Keratinocyte (primary cell): Measurements from ENCODE around the gene SLC25A34. TPM values are rescaled to one million over a fixed set of nuclear protein-coding genes. Genes with fewer than 3 reads are reported as not detected.

Experiments used
- DNase-seq: peaks from one replicate; pipeline ENCODE4 v3.0.0-alpha.2; 2011; ENCODE audit warnings: low read depth, missing footprints, low spot score
- FAIRE-seq: peaks from 2 replicates; lab custom pipeline; 2011; peaks lifted over from hg19 to GRCh38; lab: Jason Lieb, UNC
- H2AFZ ChIP-seq: 2 replicates; pipeline ENCODE4 v1.6.0; 2012; ENCODE audit warnings: low read length, control low read depth, inconsistent platforms; ENCODE audit not compliant: control insufficient read depth
- H3K27ac ChIP-seq: 2 replicates; pipeline ENCODE4 v1.5.1; 2011; ENCODE audit warnings: low read length; ENCODE audit not compliant: control insufficient read depth, insufficient read depth
- H3K27me3 ChIP-seq: 3 replicates; pipeline ENCODE4 v1.6.0; 2011; ENCODE audit warnings: low read length; ENCODE audit not compliant: control insufficient read depth, insufficient read depth; ENCODE audit errors: extremely low read depth
- H3K36me3 ChIP-seq, 2 experiments: 2 replicates in 1 of 2; 3 replicates in 1 of 2; pipeline ENCODE4 v1.5.1; 2011; ENCODE audit warnings: low read length in 2 of 2, mild to moderate bottlenecking in 1 of 2; ENCODE audit not compliant: control insufficient read depth in 2 of 2, insufficient read depth in 2 of 2; ENCODE audit errors: extremely low read depth in 1 of 2
- H3K4me1 ChIP-seq: 3 replicates; pipeline ENCODE4 v1.5.1; 2011; ENCODE audit warnings: low read length; ENCODE audit not compliant: control insufficient read depth, insufficient read depth; ENCODE audit errors: extremely low read depth
- H3K4me2 ChIP-seq: 3 replicates; pipeline ENCODE4 v1.6.0; 2011; ENCODE audit warnings: low read depth, low read length; ENCODE audit not compliant: control insufficient read depth, insufficient read depth; ENCODE audit errors: extremely low read depth
- H3K4me3 ChIP-seq, 3 experiments: fragments of 200-600 bp in 1 of 3; sonication (generic) in 1 of 3; 2 replicates in 2 of 3; 3 replicates in 1 of 3; pipeline ENCODE4 v1.5.1; 2011 to 2016; ENCODE audit warnings: low read length in 3 of 3, mild to moderate bottlenecking in 3 of 3, control low read depth in 2 of 3, inconsistent platforms in 1 of 3, low read depth in 1 of 3, mixed read lengths in 1 of 3, mixed run types in 1 of 3, moderate library complexity in 1 of 3; ENCODE audit not compliant: control insufficient read depth in 2 of 3, insufficient read depth in 2 of 3; ENCODE audit errors: extremely low read depth in 1 of 3
- H3K79me2 ChIP-seq: 2 replicates; pipeline ENCODE4 v1.6.0; 2012; ENCODE audit warnings: low read length; ENCODE audit not compliant: control insufficient read depth, insufficient read depth
- H3K9ac ChIP-seq: 3 replicates; pipeline ENCODE4 v1.6.0; 2011; ENCODE audit warnings: low read length; ENCODE audit not compliant: control insufficient read depth, insufficient read depth; ENCODE audit errors: extremely low read depth
- H3K9me1 ChIP-seq: 3 replicates; pipeline ENCODE4 v1.6.0; 2011; ENCODE audit warnings: low read length; ENCODE audit not compliant: control insufficient read depth, insufficient read depth; ENCODE audit errors: extremely low read depth
- H3K9me3 ChIP-seq: 2 replicates; pipeline ENCODE4 v1.5.1; 2012; ENCODE audit warnings: low read depth, low read length; ENCODE audit not compliant: control insufficient read depth
- H4K20me1 ChIP-seq: 3 replicates; pipeline ENCODE4 v1.6.0; 2011; ENCODE audit warnings: low read length; ENCODE audit not compliant: control insufficient read depth, insufficient read depth; ENCODE audit errors: extremely low read depth
- EZH2 ChIP-seq: IDR thresholded peaks from one replicate; pipeline ENCODE4 v1.6.1; 2012; ENCODE audit warnings: inconsistent platforms, mild to moderate bottlenecking, low read length, moderate library complexity
- dilution Hi-C: fragments of 300-500 bp; cut with MboI; formaldehyde crosslinking; loops from one replicate; pipeline ENCODE4 v1.7.0; 2020; ENCODE audit warnings: low sequenced_read_pairs; ENCODE audit not compliant: extremely low pct_ligation_motif_present
- polyA plus RNA-seq, 5 experiments: library from polyadenylated mRNA; depleted of rRNA in 3 of 5; stranded (reverse) in 3 of 5; stranded (forward) in 1 of 5; unstranded in 1 of 5; fragments of >200 nt; gene quantifications; 1 replicate in 1 of 5; 2 replicates in 3 of 5; 3 replicates in 1 of 5; pipeline versions ENCODE4 v1.2.1 to v1.2.3, GENCODE V29; 2011 to 2012; ENCODE audit warnings: missing spikeins in 2 of 5, low read depth in 1 of 5, low replicate concordance in 1 of 5
- TF ChIP-seq, protein P1 (sequence below), 3 experiments: IDR thresholded peaks in 1 of 3; conservative IDR thresholded peaks in 1 of 3; optimal IDR thresholded peaks in 1 of 3; 2 replicates in 2 of 3; 3 replicates in 1 of 3; pipeline versions ENCODE3 to v1.5.1; 2011; ENCODE audit warnings: low read length in 3 of 3, mild to moderate bottlenecking in 3 of 3, moderate library complexity in 2 of 3, control low read depth in 1 of 3, inconsistent platforms in 1 of 3; ENCODE audit not compliant: insufficient read depth in 2 of 3; ENCODE audit errors: extremely low read depth in 1 of 3

Gene SLC25A34
- polyA plus RNA-seq, 1 donor (not counting 4 experiments of a cell fraction or from before 2014, with no cell fraction given): 0.46 TPM

- FAIRE-seq (no peak), DNase-seq (no peak)
- no peak overlapping the region for H3K27ac ChIP-seq
- H4K20me1 ChIP-seq: peaks cover 6% of the 10 kb centered on the region
- peaks cover 6% of the 10 kb centered on the region for H3K4me1 ChIP-seq
- peaks cover 3 to 10% of the 10 kb centered on the region in 2 experiments for H3K36me3 ChIP-seq
- H3K79me2 ChIP-seq: peaks cover 90% of the 10 kb centered on the region
- no peaks in the 10 kb centered on the region for H3K27me3 ChIP-seq
- H3K9me3 ChIP-seq: no peaks in the 10 kb centered on the region
- TF ChIP-seq, protein P1, sequence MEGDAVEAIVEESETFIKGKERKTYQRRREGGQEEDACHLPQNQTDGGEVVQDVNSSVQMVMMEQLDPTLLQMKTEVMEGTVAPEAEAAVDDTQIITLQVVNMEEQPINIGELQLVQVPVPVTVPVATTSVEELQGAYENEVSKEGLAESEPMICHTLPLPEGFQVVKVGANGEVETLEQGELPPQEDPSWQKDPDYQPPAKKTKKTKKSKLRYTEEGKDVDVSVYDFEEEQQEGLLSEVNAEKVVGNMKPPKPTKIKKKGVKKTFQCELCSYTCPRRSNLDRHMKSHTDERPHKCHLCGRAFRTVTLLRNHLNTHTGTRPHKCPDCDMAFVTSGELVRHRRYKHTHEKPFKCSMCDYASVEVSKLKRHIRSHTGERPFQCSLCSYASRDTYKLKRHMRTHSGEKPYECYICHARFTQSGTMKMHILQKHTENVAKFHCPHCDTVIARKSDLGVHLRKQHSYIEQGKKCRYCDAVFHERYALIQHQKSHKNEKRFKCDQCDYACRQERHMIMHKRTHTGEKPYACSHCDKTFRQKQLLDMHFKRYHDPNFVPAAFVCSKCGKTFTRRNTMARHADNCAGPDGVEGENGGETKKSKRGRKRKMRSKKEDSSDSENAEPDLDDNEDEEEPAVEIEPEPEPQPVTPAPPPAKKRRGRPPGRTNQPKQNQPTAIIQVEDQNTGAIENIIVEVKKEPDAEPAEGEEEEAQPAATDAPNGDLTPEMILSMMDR (optimal IDR thresholded peaks at IDR 0.05 in 1 of 3, IDR thresholded peaks at IDR 0.05 in 1 of 3, conservative IDR thresholded peaks at IDR 0.05 in 1 of 3; ENCODE audit: extremely low read depth in 1 of 3, insufficient read depth in 2 of 3, low read length in 3 of 3): no peak
- TF ChIP-seq EZH2: no peak
- H3K4me2 ChIP-seq: no peak overlapping the region
- H3K4me3 ChIP-seq: no peak overlapping the region
- peaks cover 2% of the 10 kb centered on the region for H3K9me1 ChIP-seq
- no peak overlapping the region for H3K9ac ChIP-seq
- dilution Hi-C loops: no loop called here
- no peak overlapping the region for H2AFZ ChIP-seq
Observed at GRCh38 chr1:15690317-15690716, 45.7 kb upstream of the SLC25A34 start.

- Histone ChIP-seq H3K9ac (no peak overlapping the region), H3K36me3 (peaks cover 3 to 13% of the 10 kb centered on the region in 2 experiments), H4K20me1 (peaks cover 3% of the 10 kb centered on the region), H3K27me3 (no peaks in the 10 kb centered on the region), H3K4me2 (no peak overlapping the region), H3K4me1 (no peaks in the 10 kb centered on the region), H2AFZ (no peak overlapping the region), H3K27ac (no peak overlapping the region), H3K9me1 (peaks cover 2% of the 10 kb centered on the region), H3K79me2 (peaks cover 85% of the 10 kb centered on the region), H3K4me3 (no peak overlapping the region), H3K9me3 (no peaks in the 10 kb centered on the region)
- dilution Hi-C loops: no loop called here
- DNase-seq (no peak), FAIRE-seq (no peak)
- TF ChIP-seq EZH2: no peak
- TF ChIP-seq, protein P1 (optimal IDR thresholded peaks at IDR 0.05 in 1 of 3, IDR thresholded peaks at IDR 0.05 in 1 of 3, conservative IDR thresholded peaks at IDR 0.05 in 1 of 3; ENCODE audit: extremely low read depth in 1 of 3, insufficient read depth in 2 of 3, low read length in 3 of 3): no peak
Observed at GRCh38 chr1:15691434-15692032, 44.5 kb upstream of the SLC25A34 start.
